ENCODE results near the gene SLC4A1AP.
A peak's percentile ranks its signal among the peaks of the same experiment; 100 is the strongest.

The SLC4A1AP gene

DNA sequence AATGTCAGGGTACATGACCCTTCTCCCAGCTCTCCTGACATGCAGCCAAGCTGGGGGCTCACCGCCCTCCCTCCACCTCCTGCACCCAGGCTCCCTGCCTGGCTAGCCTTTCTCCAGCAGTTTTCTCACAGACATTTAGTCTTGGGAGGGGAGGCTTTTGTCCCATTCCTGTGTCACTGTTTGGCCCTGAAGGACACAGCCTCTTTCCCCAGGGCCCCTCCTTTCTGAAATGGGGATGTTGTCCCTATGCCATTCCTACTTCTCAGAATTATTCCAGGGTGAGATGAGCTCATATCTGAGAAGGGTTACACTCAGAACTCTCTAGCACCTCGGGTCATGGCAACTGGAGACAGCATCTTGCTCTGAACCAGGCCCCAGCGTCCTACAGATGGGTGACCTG is 60.5 kb downstream of the SLC4A1AP start:
- H3K9me3 Mint-ChIP-seq = no peaks in the 10 kb centered on the region
- H3K27ac Mint-ChIP-seq = no peak overlapping the region
- peaks cover 27% of the 10 kb centered on the region for H3K27me3 Mint-ChIP-seq
- no peak overlapping the region for H3K4me3 Mint-ChIP-seq
- H3K36me3 Mint-ChIP-seq = no peaks in the 10 kb centered on the region
- H3K4me1 Mint-ChIP-seq = peaks cover 33% of the 10 kb centered on the region
- no peak for DNase-seq
- CTCF ChIA-PET = interaction anchor here (0.7 to 4.9 kb wide), 8 partner anchors 8 to 377 kb away, joined by 3 to 38 read pairs (median 6); no protein-coding TSS in a partner anchor

DNA sequence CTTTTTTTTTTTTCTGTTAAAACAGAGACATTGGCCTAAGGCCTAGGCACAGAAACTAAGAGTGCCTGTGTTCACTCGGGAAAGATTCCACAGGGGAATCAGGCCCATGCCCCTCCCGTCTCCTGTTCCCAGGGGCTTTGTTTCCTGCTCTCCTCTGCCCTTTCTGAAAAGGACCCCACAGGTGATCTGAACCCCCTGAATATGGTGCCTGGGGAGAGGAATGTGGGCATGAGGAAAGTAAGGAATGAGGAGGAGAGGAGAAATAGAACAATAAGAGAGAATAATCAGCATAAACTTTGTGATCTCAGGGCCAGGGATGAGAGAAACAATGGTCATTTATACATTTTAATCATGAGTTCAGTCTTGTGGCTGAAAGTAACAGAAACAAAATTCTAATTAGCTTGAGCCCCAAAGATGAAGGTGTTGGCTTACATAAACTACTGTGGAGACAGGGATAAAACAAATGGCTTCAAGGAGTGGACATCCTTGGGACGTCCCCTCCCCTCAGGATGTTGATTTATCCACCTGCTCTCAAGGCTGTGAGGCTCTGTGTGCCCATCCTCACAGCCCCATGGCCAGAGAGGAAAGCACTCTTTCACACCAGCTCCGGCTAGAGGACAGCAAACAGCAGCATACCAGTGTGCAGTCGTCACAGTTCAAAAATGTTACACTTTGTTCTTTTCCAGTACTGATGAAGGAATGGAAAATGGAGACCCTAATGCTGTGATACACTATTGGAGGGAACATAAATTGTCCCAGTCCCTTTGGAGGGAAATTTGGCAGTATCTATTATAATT is 61.4 kb downstream of the SLC4A1AP start:
- peaks cover 28% of the 10 kb centered on the region for H3K4me1 Mint-ChIP-seq
- no peak overlapping the region for H3K27ac Mint-ChIP-seq
- DNase-seq = no peak
- no peak overlapping the region for H3K4me3 Mint-ChIP-seq
- H3K27me3 Mint-ChIP-seq = peaks cover 21% of the 10 kb centered on the region
- no peaks in the 10 kb centered on the region for H3K9me3 Mint-ChIP-seq
- CTCF ChIA-PET = interaction anchor here (0.9 to 4.9 kb wide), 4 partner anchors 9 to 42 kb away, joined by 3 to 38 read pairs (median 4); no protein-coding TSS in a partner anchor
- H3K36me3 Mint-ChIP-seq = no peaks in the 10 kb centered on the region

GRCh38 chr2:27727257-27727656 is 63.6 kb downstream of the SLC4A1AP start:
- CTCF ChIA-PET = no interaction called here
- no peak for DNase-seq
- no peak overlapping the region for H3K4me3 Mint-ChIP-seq
- H3K27ac Mint-ChIP-seq = no peak overlapping the region
- peaks cover 7% of the 10 kb centered on the region for H3K27me3 Mint-ChIP-seq
- peaks cover 15% of the 10 kb centered on the region for H3K4me1 Mint-ChIP-seq
- H3K9me3 Mint-ChIP-seq = no peaks in the 10 kb centered on the region
- H3K36me3 Mint-ChIP-seq = no peaks in the 10 kb centered on the region

- no peak for DNase-seq
- Mint-ChIP-seq H3K27me3 (peaks cover 3% of the 10 kb centered on the region), H3K4me1 (peaks cover 15% of the 10 kb centered on the region), H3K9me3 (no peaks in the 10 kb centered on the region), H3K4me3 (no peak overlapping the region), H3K36me3 (no peaks in the 10 kb centered on the region), H3K27ac (no peak overlapping the region)
- CTCF ChIA-PET = interaction anchor here (0.8 to 1.2 kb wide), 2 partner anchors 45 to 69 kb away, joined by 3 read pairs; no protein-coding TSS in a partner anchor
Observed at GRCh38 chr2:27728081-27728858, 64.6 kb downstream of the SLC4A1AP start.

DNA sequence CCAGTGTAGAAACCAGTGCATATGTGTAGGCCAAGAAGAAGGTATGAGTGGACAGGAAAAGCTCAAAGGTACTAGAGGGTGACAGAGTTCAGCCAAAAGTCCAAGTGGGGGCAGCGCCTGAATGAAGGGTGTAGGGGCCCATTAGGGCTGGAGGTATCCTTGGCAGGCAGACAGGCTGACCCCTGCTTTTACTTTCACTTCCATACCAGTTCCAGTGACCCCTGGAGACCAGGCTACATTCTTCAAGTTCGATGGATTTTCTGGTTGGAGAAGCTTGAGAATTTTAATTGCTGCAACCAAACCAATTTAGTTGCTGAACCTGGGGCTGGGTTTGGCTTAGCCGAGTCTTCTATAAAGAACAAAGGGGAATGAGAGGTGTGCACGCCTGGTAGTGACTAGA is 65.5 kb downstream of the SLC4A1AP start:
- H3K36me3 Mint-ChIP-seq = no peaks in the 10 kb centered on the region
- peaks cover 15% of the 10 kb centered on the region for H3K4me1 Mint-ChIP-seq
- peaks cover 1% of the 10 kb centered on the region for H3K9me3 Mint-ChIP-seq
- DNase-seq = no peak
- CTCF ChIA-PET = interaction anchor here (0.8 to 1.3 kb wide), 3 partner anchors 13 to 68 kb away, joined by 3 to 4 read pairs (median 3); no protein-coding TSS in a partner anchor
- H3K27me3 Mint-ChIP-seq = no peaks in the 10 kb centered on the region
- H3K4me3 Mint-ChIP-seq = no peak overlapping the region
- H3K27ac Mint-ChIP-seq = no peak overlapping the region

GRCh38 chr2:27729614-27730013 is 65.9 kb downstream of the SLC4A1AP start:
- CTCF ChIA-PET = interaction anchor here (1.2 to 1.3 kb wide), 2 partner anchors 13 to 26 kb away, joined by 3 to 4 read pairs; no protein-coding TSS in a partner anchor
- Mint-ChIP-seq H3K36me3 (no peaks in the 10 kb centered on the region), H3K27ac (no peak overlapping the region), H3K4me1 (peaks cover 15% of the 10 kb centered on the region), H3K4me3 (no peak overlapping the region), H3K27me3 (no peaks in the 10 kb centered on the region), H3K9me3 (peaks cover 1% of the 10 kb centered on the region)
- DNase-seq = no peak

DNA sequence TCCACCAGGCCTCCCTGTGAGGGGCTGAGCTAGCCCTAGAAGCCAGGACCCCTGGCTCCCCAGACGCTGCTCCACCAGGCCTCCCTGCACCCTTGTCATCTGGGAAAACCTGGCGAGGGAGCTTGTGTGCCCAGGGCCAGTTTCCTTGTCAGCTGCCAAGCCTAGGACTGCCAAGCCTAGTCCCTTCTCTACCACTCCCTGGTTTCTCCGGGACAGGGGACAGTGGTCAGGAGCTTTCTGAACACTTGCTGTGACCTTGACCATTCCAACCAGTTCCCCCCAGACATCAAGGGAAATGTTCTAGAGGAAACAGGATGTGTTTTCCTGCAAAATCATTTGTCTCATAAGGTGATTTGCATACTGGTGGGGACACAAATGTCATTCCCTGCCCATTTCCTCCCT is 66.6 kb downstream of the SLC4A1AP start:
- CTCF ChIA-PET = interaction anchor here (1.2 to 1.3 kb wide), 2 partner anchors 14 to 27 kb away, joined by 3 to 4 read pairs; no protein-coding TSS in a partner anchor
- Mint-ChIP-seq H3K36me3 (no peaks in the 10 kb centered on the region), H3K4me3 (no peak overlapping the region), H3K4me1 (peaks cover 19% of the 10 kb centered on the region), H3K9me3 (peaks cover 1% of the 10 kb centered on the region), H3K27ac (no peak overlapping the region), H3K27me3 (no peaks in the 10 kb centered on the region)
- DNase-seq = no peak

DNA sequence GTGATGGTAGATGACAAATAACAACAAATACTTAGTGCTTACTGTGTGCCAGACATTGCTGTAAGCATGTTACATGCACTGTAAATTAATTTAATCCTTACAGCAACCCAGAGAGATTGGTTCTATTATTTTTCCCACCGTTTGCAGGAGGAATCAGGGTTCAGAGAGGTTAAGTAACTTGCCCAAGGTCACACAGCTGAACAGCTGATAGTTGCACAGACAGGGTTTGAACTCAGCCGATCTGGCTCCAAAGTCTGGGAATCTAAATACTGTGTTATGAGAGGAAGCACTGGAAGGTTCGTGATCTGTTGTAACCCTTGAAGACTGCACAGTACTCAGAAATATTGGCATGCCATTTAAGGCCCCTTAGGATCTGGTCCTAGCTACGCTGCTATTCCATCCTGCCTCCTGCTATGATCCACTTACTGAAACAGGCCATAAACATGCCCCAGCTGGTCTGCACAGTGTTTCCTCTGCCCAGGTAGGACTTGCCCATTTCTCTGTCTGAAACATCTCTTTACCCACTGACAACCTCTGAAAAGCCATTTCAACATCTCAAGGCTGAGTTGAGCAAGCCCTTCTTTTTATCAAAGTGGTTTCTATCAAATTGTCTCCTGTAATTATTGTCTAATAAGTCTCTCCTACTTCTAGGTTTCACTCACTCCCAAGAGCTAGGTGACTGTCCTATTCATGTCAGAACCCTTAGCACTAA is 67.4 kb downstream of the SLC4A1AP start:
- H3K36me3 Mint-ChIP-seq = no peaks in the 10 kb centered on the region
- no peak for DNase-seq
- H3K4me3 Mint-ChIP-seq = no peak overlapping the region
- H3K4me1 Mint-ChIP-seq = peaks cover 23% of the 10 kb centered on the region
- H3K27ac Mint-ChIP-seq = no peak overlapping the region
- H3K27me3 Mint-ChIP-seq = no peaks in the 10 kb centered on the region
- peaks cover 1% of the 10 kb centered on the region for H3K9me3 Mint-ChIP-seq
- CTCF ChIA-PET = interaction anchor here (3.6 kb wide), 1 partner anchor 8 kb away, joined by 18 read pairs; no protein-coding TSS in a partner anchor

- peaks cover 1% of the 10 kb centered on the region for H3K9me3 Mint-ChIP-seq
- no peaks in the 10 kb centered on the region for H3K27me3 Mint-ChIP-seq
- CTCF ChIA-PET = interaction anchor here (3.2 to 3.6 kb wide), 2 partner anchors 11 kb away, joined by 12 to 18 read pairs; no protein-coding TSS in a partner anchor
- no peaks in the 10 kb centered on the region for H3K36me3 Mint-ChIP-seq
- no peak for DNase-seq
- H3K4me1 Mint-ChIP-seq = peaks cover 13% of the 10 kb centered on the region
- H3K4me3 Mint-ChIP-seq = no peak overlapping the region
- H3K27ac Mint-ChIP-seq = no peak overlapping the region
Observed at GRCh38 chr2:27734305-27734704, 70.6 kb downstream of the SLC4A1AP start.

DNA sequence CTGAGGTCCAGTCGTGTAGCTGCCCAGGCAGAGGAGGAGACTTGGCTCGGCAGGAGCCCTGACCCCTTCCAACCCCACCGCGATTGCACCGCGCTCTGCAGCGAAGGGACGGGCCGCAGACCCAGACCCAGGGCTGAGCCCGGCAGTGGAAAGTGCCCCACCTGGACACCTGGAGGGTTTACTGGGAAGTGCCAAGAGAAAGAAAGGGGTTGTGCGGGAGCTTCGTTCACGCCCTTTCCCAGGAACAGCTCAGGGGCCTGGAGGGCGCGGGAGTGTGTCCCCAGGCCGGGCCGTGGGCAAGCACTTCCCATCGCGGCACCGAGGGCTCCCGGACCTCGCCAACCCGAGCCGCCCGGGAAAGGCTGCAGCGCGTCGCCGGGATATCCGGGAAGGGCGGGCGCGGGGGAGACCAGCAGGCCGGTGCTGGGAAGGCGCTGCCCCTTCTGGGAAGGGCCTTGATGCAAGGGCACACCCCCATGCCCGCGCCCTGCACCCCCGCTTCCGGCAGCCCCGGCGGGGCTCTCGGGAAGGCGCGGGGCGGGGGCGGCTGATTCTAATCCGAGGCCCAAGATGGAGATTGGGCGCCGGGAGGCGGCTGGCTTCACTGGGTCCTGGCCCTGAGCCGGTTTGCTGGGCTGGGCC is 71.7 kb downstream of the SLC4A1AP start:
- CTCF ChIA-PET = interaction anchor here (3.2 kb wide), 1 partner anchor 12 kb away, joined by 12 read pairs; no protein-coding TSS in a partner anchor
- peaks cover 1% of the 10 kb centered on the region for H3K9me3 Mint-ChIP-seq
- H3K36me3 Mint-ChIP-seq = no peaks in the 10 kb centered on the region
- H3K4me3 Mint-ChIP-seq = peak overlapping the region; percentile 12
- DNase-seq = peak; percentile 66
- H3K27me3 Mint-ChIP-seq = peaks cover 3% of the 10 kb centered on the region
- H3K27ac Mint-ChIP-seq = no peak overlapping the region
- H3K4me1 Mint-ChIP-seq = peaks cover 13% of the 10 kb centered on the region

DNA sequence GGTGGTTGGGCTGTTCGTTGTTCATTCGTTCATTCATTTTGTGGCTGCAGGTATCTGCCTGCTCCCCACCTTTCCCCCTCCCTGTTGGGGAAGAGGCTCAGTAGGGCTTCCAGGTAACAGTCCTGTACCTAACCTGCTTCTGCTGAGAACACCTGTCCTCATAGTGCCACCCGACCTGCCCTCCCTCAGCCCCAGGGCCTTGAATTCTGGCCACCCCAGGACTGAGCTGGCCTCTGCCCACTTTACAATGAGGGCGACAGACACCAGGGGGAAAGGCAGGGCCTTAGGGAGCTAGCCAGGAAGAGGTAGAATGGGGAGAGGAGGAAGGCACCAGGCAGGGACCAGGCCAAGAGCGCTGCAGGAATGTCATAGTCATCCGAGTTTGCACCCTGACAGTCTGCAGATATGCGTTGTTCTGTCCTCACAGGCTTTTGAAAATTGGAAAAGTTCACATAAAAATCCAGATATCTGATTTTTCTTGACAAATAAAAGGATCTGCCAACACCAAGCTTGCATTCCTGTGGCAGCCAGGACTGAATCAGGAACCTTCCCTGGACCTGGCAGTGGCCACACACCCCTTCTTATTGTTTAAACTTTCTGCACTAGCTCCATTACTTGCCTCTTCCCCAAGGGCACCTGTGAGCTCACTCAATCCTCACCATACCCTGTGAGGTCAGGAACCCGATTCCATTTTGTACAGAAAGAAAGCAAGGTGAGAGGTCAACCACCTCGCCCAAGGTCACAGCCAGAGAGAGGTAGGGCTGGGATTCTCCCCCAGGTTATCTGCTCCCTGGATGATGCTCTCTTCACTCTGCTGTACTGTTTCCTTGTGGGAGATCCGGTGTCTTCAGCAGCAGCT is 72.6 kb downstream of the SLC4A1AP start:
- Mint-ChIP-seq H3K4me3 (peak overlapping the region; percentile 12), H3K27ac (no peak overlapping the region), H3K36me3 (no peaks in the 10 kb centered on the region), H3K9me3 (peaks cover 1% of the 10 kb centered on the region), H3K4me1 (peaks cover 13% of the 10 kb centered on the region), H3K27me3 (peaks cover 6% of the 10 kb centered on the region)
- no peak for DNase-seq
- CTCF ChIA-PET = interaction anchor here (3.2 kb wide), 1 partner anchor 13 kb away, joined by 12 read pairs; no protein-coding TSS in a partner anchor

DNA sequence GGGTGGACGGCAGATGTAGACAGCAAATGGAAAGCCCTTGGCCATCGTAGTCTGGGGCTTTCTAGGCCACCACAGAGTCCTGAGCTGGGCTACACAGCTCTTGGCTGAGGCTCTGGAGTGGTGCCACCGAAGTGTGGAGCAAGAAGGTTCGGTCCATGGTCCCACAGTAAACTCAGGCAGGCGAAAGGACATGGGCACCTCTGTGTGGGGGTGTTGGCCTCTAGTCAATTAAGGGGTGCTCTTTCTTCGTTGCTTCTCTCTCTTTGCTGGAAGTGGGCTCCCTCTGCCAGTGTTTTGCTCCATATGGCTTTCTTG is 73.2 kb downstream of the SLC4A1AP start:
- Mint-ChIP-seq H3K36me3 (no peaks in the 10 kb centered on the region), H3K4me3 (no peak overlapping the region), H3K27ac (no peak overlapping the region), H3K27me3 (peaks cover 8% of the 10 kb centered on the region), H3K9me3 (peaks cover 1% of the 10 kb centered on the region), H3K4me1 (peaks cover 13% of the 10 kb centered on the region)
- CTCF ChIA-PET = interaction anchor here (3.2 kb wide), 1 partner anchor 13 kb away, joined by 12 read pairs; no protein-coding TSS in a partner anchor
- no peak for DNase-seq

Data from activated naive CD4-positive, alpha-beta T cell treated with anti-CD3 and anti-CD28 coated beads, Interleukin-2, amount 10 ng/mL, durations not matched to agents 7 days and 5 days (primary cell).